ENCODE measurements around the gene ACTL9.
"Not testable (repeated sequence)": the region's sequence is repeated elsewhere in the genome, so short reads cannot be mapped to it uniquely, and the experiment has no call there.

The ACTL9 gene

GRCh38 chr19:8698433-8699063 lies at the start of gene ACTL9:
Gene ACTL9, minus strand, starts transcription at chr19:8698795. Its CDS starts 94 bp downstream, at chr19:8698701.
- no peak for DNase-seq

- not testable (repeated sequence) for DNase-seq
Observed at GRCh38 chr19:8739291-8740065, 40.9 kb upstream of the ACTL9 start.

- DNase-seq, result no peak
Observed at GRCh38 chr19:8738377-8738776, 39.8 kb upstream of the ACTL9 start.

- no peak for DNase-seq
Observed at GRCh38 chr19:8731428-8732169, 33.0 kb upstream of the ACTL9 start.

- no peak for DNase-seq
Observed at GRCh38 chr19:8724276-8724675, 25.7 kb upstream of the ACTL9 start.

GRCh38 chr19:8722032-8722431 lies 23.4 kb upstream of the ACTL9 start:
- no peak for DNase-seq

- no peak for DNase-seq
Observed at GRCh38 chr19:8721334-8721733, 22.7 kb upstream of the ACTL9 start, which contains the start of gene OR2Z1. Gene OR2Z1, plus strand, starts transcription at chr19:8721634. Its CDS starts 9,395 bp downstream, at chr19:8731029.

GRCh38 chr19:8710337-8710736 lies 11.7 kb upstream of the ACTL9 start:
- DNase-seq, result not testable (repeated sequence)

- no peak for DNase-seq
Observed at GRCh38 chr19:8705742-8706141, 7.1 kb upstream of the ACTL9 start.

GRCh38 chr19:8705304-8705703 lies 6.7 kb upstream of the ACTL9 start:
- DNase-seq, result not testable (repeated sequence)

GRCh38 chr19:8703223-8703622 lies 4.6 kb upstream of the ACTL9 start:
- no peak for DNase-seq

GRCh38 chr19:8702350-8702749 lies 3.8 kb upstream of the ACTL9 start:
- no peak for DNase-seq

GRCh38 chr19:8700956-8701355 lies 2.4 kb upstream of the ACTL9 start:
- DNase-seq, result no peak

GRCh38 chr19:8699908-8700307 lies 1.3 kb upstream of the ACTL9 start:
- DNase-seq, result no peak

- no peak for DNase-seq
Observed at GRCh38 chr19:8697671-8698432, 743 bp downstream of the ACTL9 start.

- DNase-seq, result no peak
Observed at GRCh38 chr19:8696993-8697392, 1.6 kb downstream of the ACTL9 start.

- no peak for DNase-seq
Observed at GRCh38 chr19:8695911-8696310, 2.7 kb downstream of the ACTL9 start.

- no peak for DNase-seq
Observed at GRCh38 chr19:8695501-8695900, 3.1 kb downstream of the ACTL9 start.

- no peak for DNase-seq
Observed at GRCh38 chr19:8690753-8691539, 7.6 kb downstream of the ACTL9 start.

- DNase-seq, result no peak
Observed at GRCh38 chr19:8688930-8689329, 9.7 kb downstream of the ACTL9 start.

GRCh38 chr19:8686549-8686948 lies 12.0 kb downstream of the ACTL9 start:
- no peak for DNase-seq
